ENCODE data around the gene ZNF383. TPM values are rescaled to one million over a fixed set of nuclear protein-coding genes. Genes with fewer than 3 reads are reported as not detected.
"Not testable (repeated sequence)": the region's sequence is repeated elsewhere in the genome, so short reads cannot be mapped to it uniquely, and the experiment has no call there.

The ZNF383 gene
- total and polyA plus RNA-seq, 4 donors, result 1.1 to 3.2 (median 2.4) TPM

- H3K27me3 ChIP-seq (ENCODE audit: control insufficient read depth in 4 of 4, insufficient read depth in 4 of 4, low read length in 3 of 4); H3K4me1 ChIP-seq (ENCODE audit: control insufficient read depth in 4 of 4, insufficient read depth in 4 of 4, low read length in 3 of 4); H3K27ac ChIP-seq (ENCODE audit: low read depth in 1 of 2, low read length in 2 of 2); H3K4me3 ChIP-seq (ENCODE audit: low read depth in 1 of 3, low read length in 3 of 3); H3K9ac ChIP-seq (ENCODE audit: low read depth in 1 of 2, low read length in 2 of 2); DNase-seq (ENCODE audit: low spot score): not testable (repeated sequence)
- peaks cover 5 to 35% (median 23%) of the 10 kb centered on the region in 4 donors for H3K36me3 ChIP-seq (ENCODE audit: control insufficient read depth in 4 of 4, insufficient read depth in 3 of 4, low read depth in 1 of 4, low read length in 3 of 4)
- 90% methylated on average over 5 of the region's 5 CpGs for WGBS
- H3K9me3 ChIP-seq (ENCODE audit: control insufficient read depth in 4 of 4, low read length in 3 of 4), result peaks cover 6 to 37% (median 14%) of the 10 kb centered on the region in 4 donors
Measured at GRCh38 chr19:37197115-37197514, 20.9 kb upstream of the ZNF383 start.

GRCh38 chr19:37197768-37198167 lies 20.2 kb upstream of the ZNF383 start:
- peaks cover 5 to 36% (median 29%) of the 10 kb centered on the region in 4 donors for H3K36me3 ChIP-seq (ENCODE audit: control insufficient read depth in 4 of 4, insufficient read depth in 3 of 4, low read depth in 1 of 4, low read length in 3 of 4)
- no peak overlapping the region for H3K4me3 ChIP-seq (ENCODE audit: low read depth in 1 of 3, low read length in 3 of 3)
- no peak overlapping the region for H3K27ac ChIP-seq (ENCODE audit: low read depth in 1 of 2, low read length in 2 of 2)
- WGBS, result 95% methylated on average over 2 of the region's 2 CpGs
- TF ChIP-seq GABPA (IDR thresholded peaks at IDR 0.05 in 1 of 2, conservative IDR thresholded peaks at IDR 0.05 in 1 of 2) (no peak), EGR1 (IDR thresholded peaks at IDR 0.05; ENCODE audit: low read depth in 2 of 2) (no peak), CTCF (IDR thresholded peaks at IDR 0.05; ENCODE audit: low read depth, low read length, missing input control) (no peak), YY1 (IDR thresholded peaks at IDR 0.05) (no peak), ZBTB33 (IDR thresholded peaks at IDR 0.05) (no peak), FOXA1 (IDR thresholded peaks at IDR 0.05) (no peak), FOXA2 (IDR thresholded peaks at IDR 0.05) (no peak), HNF4G (IDR thresholded peaks at IDR 0.05) (no peak), SP1 (IDR thresholded peaks at IDR 0.05) (no peak), MAX (IDR thresholded peaks at IDR 0.05) (no peak), JUND (IDR thresholded peaks at IDR 0.05) (no peak), HNF4A (conservative IDR thresholded peaks at IDR 0.05) (no peak), NR2F2 (IDR thresholded peaks at IDR 0.05) (no peak), REST (IDR thresholded peaks at IDR 0.05) (no peak), ATF3 (IDR thresholded peaks at IDR 0.05) (no peak), RAD21 (IDR thresholded peaks at IDR 0.05) (no peak)
- no peaks in the 10 kb centered on the region for H3K27me3 ChIP-seq (ENCODE audit: control insufficient read depth in 4 of 4, insufficient read depth in 4 of 4, low read length in 3 of 4)
- H3K4me1 ChIP-seq (ENCODE audit: control insufficient read depth in 4 of 4, insufficient read depth in 4 of 4, low read length in 3 of 4), result no peaks in the 10 kb centered on the region
- peaks cover 7 to 33% (median 12%) of the 10 kb centered on the region in 4 donors for H3K9me3 ChIP-seq (ENCODE audit: control insufficient read depth in 4 of 4, low read length in 3 of 4)
- DNase-seq (ENCODE audit: low spot score), result no peak
- no peak overlapping the region for H3K9ac ChIP-seq (ENCODE audit: low read depth in 1 of 2, low read length in 2 of 2)
